GM18909 (cell line): ENCODE measurements around the gene ZNF784.

Experiments used
- ATAC-seq: cut with Tn5 transposase; IDR thresholded peaks from one replicate; pipeline ENCODE4 v1.9.1; 2021; ENCODE audit warnings: mild to moderate bottlenecking; ENCODE audit not compliant: unreplicated experiment, poor library complexity

The ZNF784 gene

DNA sequence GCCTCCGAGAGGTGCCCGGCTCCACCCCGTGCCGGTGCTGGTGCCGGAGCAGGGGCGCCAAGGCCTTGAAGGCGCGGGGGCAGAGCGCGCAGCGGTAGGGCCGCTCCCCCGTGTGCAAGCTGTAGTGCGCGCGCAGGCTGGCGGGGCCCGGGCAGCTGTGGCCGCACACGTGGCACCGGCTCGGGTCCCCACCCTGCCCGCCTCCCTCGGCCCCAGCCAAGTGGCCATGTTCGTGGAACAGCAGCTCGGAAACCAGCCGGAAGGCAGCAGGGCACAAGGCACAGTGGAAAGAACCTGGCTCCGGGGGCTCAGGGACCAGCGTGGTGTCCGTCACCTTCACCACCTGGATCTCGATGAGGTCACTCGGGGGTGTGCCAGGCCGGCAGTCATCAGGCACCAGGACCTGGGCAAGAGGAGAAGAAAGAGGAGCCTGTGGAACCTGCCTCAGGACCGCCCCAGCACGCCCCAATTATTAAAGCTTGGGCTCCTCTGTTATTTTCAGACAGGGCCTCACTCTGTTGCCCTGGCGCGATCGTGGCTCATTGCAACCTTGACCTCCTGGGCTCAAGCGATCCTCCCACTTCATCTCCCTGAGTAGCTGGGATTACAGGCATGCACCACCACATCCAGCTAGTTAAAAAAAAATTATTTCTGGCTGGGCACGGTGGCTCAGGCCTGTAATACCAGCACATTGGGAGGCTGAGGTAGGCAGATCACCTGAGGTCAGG is 2.0 kb downstream of the ZNF784 start:
- no peak for ATAC-seq

DNA sequence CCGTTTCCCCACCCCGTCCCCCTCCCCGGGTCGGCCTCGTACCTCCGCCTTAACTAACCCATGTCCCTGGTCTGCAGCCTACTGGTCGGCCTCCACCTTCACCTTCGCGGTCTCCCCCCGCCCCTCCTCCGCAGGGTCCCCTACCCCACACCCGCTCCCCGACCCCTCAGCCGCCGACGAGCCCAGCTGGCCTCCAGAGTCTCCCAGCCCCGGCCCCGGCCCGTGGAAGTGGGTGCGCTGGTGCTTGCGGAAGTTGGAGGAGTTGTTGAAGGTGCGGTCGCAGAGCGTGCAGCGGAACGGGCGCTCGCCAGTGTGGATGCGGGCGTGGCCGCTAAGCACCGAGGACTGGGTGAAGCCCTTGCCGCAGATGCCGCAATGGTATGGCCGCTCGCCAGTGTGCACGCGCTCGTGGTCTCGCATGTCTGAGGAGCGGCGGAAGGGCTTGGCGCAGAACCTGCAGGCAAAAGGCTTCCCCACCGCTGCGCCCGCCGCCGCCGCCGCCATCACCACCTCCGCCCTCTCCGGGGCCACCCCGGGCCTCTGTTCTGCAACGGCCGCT is 2.6 kb downstream of the ZNF784 start:
- ATAC-seq = no peak

DNA sequence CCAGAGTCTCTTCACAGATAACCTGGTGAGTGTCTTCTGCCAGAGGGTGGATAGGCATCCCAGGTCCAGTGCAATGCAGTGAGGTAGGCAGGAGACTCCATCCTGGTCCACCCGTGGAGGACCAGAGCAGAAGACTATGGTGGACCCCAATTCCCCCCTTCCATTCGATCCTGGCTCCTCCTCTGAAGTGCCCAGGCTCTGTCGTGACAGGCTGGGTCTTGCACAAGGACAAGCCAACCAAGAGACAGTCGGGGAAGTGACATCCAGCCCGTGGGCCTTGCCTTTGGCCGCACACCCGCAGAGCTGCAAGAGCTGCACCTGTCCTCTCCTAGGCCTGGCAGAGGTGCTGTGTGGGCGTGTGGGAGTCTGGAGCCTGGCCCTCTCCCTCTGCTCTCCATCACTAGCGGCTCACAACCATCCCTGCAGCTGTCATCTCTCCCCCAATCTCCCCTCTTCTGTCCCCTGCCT is 3.1 kb downstream of the ZNF784 start:
- ATAC-seq = no peak

DNA sequence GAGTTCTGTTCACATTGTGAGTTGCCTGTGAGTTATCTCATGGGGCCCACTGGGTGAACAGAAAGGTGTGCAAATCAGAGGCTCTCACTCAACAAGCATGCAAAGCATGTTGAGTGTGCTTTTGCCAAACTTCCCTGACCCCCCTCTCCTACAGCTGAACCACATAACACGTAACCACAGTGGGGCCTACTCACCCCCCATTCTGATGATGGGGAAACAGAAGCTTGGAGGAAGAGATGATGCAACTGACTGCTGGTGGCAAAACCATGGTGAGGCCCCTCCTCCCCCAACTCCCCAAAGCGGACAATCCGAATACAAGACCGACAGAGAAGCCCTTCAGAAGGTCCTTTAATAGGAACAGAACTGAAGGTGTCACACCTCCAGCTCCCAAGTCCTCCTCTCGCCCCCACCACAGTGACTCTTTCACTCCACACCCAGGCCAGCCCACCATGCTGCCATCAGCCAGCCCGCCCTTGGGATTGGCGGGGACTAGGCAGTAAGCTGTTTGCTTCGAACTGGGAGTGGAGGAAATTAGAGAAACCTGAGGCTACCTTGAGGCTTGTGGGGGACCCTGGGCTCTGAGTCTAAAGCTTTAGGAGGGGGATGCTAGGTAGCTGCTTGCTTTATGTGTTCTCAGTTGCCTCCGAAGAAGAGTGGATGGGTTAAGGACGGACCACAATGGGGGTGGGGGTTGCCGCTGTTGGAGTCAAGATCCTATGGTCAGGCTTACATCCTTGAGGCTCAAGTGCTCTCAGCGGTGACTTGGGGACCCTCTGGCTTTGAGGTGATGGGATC is 3.8 kb downstream of the ZNF784 start:
- no peak for ATAC-seq

DNA sequence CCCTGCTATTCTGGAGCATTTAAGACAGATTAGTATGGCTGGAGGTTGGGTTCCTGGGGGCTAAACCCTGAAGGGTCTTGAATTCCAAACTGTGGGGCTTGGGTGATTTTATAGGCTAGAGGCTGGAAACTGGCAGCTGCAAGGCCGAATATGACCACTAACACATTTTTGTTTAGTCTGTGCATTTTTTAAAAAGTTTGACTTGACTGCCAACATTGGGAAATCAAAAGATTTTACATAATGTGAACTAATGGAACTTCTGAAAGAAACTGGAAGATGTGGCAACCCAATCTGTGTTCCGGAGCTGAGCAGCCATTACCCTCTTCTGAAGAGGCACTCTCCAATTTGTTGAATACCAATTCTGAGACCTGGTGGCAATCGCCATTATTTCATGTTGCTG is 5.1 kb downstream of the ZNF784 start:
- no peak for ATAC-seq

DNA sequence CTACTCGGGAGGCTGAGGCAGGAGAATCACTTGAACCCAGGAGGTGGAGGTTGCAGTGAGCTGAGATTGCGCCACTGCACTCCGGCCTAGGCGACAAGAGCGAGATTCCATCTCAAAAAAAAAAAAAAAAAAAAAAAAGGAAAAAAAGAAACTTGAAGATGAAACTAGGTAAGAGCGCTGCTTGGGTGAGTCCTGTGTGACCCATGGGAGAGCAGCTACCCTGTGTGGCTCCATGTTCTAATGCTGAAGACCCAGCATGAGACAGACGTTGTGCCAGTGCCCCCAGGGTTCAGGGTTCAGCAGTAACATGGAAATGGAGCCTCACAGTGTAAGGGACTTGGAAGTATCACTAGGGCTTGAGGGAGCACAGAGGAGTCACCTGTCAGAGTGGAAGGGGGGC is 5.9 kb downstream of the ZNF784 start:
- ATAC-seq = no peak

DNA sequence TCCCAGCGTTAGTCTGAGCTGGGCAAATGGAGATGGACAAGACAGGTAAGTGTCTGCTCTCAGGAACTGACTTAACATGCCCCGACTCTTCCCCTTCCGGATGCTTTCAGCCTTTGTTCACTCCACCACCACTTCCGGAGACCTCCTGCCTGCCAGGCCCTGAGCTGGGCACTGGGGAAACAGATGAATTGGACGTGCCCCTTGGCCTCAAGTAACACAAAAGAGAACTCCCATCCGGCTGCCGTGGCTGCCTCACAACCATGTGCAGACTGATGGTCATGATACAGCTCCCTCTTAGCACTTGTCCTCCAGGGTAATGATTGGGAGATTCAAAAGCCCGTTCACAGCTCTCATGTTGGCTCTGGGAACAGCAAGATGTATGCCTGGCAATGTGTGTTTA is 6.9 kb downstream of the ZNF784 start:
- ATAC-seq = no peak

DNA sequence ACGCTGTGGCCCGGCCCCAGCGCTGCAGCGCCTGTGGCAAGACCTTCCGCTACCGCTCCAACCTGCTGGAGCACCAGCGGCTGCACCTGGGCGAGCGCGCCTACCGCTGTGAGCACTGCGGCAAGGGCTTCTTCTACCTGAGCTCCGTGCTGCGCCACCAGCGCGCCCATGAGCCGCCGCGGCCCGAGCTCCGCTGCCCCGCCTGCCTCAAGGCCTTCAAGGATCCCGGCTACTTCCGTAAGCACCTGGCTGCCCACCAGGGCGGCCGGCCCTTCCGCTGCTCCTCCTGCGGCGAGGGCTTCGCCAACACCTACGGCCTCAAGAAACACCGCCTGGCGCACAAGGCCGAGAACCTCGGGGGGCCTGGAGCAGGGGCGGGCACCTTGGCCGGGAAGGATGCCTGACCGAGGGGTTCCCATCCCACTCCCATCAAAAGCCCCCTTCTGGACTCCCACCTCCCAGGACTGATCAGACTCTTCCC is 7.9 kb downstream of the ZNF784 start:
- ATAC-seq = no peak

DNA sequence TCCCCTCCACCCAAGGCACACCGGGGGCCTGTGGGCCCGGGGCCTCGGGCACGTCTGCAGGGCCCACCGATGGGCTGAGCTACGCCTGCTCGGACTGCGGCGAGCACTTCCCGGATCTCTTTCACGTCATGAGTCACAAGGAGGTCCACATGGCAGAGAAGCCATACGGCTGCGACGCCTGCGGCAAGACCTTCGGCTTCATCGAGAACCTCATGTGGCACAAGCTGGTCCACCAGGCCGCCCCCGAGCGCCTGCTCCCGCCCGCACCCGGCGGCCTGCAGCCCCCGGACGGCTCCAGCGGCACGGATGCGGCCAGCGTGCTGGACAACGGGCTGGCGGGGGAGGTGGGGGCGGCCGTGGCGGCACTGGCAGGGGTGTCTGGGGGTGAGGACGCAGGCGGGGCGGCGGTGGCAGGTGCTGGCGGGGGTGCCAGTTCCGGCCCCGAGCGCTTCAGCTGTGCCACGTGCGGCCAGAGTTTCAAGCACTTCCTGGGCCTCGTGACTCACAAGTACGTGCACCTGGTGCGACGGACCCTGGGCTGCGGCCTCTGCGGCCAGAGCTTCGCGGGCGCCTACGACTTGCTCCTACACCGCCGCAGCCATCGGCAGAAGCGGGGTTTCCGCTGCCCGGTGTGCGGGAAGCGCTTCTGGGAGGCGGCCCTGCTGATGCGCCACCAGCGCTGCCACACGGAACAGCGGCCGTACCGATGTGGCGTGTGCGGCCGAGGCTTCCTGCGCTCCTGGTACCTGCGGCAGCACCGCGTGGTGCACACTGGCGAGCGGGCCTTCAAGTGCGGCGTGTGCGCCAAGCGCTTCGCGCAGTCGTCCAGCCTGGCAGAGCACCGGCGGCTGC is 8.6 kb downstream of the ZNF784 start:
- ATAC-seq = no peak

DNA sequence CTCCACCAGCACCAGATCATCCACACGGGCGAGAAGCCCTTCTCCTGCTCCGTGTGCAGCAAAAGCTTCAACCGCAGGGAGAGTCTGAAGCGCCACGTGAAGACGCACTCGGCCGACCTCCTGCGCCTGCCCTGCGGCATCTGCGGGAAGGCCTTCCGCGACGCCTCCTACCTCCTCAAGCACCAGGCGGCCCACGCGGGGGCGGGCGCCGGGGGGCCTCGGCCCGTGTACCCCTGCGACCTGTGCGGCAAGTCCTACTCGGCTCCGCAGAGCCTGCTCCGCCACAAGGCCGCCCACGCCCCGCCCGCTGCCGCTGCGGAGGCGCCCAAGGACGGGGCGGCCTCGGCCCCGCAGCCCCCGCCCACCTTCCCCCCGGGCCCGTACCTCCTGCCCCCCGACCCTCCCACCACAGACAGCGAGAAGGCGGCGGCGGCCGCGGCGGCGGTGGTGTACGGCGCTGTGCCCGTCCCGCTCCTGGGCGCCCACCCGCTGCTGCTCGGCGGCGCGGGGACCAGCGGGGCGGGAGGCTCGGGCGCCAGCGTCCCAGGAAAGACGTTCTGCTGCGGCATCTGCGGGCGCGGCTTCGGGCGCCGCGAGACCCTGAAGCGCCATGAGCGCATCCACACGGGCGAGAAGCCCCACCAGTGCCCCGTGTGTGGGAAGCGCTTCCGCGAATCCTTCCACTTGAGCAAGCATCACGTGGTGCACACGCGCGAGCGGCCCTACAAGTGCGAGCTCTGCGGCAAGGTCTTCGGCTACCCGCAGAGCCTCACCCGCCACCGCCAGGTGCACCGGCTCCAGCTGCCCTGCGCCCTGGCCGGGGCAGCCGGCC is 9.4 kb downstream of the ZNF784 start:
- ATAC-seq = no peak

DNA sequence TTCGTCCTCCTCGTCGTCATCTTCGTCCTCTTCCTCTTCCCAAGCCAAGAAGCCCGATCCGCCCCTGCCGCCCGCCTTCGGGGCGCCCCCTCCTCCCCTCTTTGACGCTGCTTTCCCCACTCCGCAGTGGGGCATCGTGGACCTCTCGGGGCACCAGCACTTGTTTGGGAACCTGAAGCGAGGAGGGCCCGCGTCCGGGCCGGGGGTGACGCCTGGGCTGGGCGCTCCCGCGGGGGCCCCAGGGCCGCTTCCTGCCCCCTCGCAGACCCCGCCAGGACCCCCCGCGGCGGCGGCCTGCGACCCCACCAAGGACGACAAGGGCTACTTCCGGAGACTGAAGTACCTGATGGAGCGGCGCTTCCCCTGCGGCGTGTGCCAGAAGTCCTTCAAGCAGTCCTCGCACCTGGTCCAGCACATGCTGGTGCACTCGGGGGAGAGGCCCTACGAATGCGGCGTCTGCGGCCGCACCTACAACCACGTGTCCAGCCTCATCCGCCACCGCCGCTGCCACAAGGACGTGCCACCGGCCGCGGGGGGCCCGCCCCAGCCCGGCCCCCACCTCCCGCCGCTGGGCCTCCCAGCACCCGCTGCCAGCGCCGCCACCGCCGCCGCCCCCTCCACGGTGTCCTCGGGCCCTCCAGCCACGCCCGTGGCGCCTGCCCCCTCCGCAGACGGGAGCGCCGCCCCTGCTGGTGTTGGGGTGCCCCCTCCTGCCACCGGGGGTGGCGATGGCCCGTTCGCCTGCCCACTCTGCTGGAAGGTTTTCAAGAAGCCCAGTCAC is 10.2 kb downstream of the ZNF784 start:
- no peak for ATAC-seq

DNA sequence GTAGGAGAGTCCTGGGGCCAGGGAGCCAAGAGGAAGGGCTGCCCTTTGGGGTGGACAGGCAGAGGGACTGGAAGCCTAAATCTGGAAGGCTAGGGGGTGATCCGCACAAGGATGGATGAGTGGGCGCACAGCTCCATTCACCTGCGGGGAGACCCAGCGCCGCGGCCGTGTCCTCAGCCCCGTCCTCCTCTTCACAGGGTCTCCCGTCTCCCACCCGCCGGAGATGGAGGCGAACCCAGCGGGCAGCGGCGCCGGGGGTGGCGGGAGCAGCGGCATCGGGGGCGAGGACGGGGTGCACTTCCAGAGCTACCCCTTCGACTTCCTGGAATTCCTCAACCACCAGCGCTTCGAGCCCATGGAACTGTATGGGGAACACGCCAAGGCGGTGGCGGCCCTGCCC is 11.0 kb downstream of the ZNF784 start:
- ATAC-seq = no peak

DNA sequence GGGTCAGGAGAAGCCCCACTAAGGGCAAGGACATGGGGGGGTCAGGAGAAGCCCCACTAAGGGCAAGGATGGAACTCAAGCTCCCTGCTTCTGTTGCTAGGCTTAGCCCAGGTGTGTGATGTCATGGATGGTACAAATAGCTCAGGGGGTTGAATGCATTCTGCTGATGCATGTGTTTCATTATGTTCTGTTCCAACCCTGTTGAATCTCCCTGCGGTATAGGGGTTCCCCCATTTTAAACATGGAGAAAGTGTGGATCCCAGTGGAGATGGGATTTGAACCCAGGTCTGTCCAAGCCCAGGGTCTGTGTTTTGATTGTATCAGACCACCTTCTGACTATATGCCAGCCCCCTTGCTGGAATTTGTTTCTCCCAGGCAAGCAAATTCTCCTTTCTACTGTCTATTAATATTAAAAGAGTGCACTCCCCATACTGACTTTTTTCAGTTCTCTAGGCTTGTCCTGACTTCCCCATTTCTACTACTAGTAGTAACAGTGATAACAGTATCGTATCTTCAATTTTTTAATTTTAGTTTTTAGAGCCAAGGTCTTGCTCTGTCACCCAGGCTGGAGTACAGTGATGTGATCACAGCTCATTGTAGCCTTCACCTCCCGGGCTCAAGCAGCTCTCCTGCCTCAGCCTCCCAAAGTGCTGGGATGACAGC is 12.3 kb downstream of the ZNF784 start:
- ATAC-seq = no peak

DNA sequence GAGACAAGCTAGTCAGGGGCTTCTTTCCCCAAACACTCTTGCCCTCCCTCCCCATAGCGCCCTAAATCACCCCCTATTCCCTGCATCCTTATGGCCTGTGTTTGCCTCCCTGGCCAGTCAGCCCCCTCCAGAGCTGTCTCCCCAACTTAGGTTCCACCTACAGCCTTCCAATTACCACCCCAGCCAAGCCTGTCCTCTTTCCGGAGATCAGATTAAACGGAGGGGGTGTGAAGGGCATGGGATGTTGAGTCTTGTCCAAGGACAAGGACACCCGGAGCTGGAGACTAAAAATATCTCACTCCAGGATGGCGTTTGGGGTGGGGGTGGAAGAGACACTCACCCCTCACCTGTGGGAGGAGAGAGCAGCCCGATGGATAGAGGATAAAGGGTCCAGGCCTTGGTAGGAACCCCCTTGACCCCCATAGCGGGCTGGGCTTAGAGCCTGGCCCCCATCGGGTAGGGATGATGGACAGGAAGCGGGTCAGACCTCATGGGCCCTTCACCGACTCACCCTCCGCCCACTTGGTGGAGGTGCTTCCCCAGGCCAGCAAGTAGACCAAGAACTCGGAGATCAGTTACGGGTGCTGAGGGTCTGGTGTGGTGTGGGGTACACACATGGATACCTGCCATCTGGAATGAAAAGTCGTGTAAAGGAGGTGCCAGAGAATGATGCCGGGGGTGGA is 12.9 kb downstream of the ZNF784 start:
- no peak for ATAC-seq

DNA sequence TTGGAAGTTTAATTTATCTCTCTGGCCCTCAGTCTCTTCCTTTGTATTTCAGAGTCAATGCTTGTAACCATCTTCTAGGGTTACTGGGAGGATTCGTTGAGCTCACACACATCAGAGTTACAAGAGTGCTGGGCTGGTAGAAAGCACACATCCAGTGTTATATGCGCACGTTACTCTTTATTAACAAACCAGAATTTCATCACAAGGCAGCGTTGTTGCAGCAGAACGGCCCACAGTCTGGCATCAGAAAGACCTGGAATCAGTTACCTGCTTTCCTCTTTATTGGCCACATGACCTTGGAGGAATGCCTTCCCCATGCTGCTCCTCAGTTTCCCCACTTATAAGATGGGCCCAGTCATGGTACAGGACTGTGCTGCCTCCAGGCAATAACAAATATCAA is 15.0 kb downstream of the ZNF784 start:
- no peak for ATAC-seq

DNA sequence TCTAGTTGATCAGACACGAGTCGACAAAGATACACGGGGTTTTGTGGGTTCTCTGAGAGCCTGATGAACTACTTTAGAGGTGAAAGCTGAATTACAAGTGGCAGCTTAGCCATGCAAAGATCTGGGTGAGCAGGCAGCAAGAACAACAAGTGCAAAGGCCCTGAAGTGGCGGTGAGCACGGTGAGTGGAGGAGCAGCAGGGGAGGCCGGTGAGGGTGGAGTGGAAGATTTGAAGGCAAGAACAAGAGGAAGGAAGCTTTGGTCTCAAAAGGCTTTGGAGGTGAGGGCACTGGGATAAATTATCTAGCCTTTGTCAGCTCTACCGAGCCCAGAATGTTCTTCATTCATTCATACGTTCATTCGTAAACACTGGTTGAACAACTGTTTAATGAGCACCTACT is 17.5 kb downstream of the ZNF784 start:
- ATAC-seq = no peak

DNA sequence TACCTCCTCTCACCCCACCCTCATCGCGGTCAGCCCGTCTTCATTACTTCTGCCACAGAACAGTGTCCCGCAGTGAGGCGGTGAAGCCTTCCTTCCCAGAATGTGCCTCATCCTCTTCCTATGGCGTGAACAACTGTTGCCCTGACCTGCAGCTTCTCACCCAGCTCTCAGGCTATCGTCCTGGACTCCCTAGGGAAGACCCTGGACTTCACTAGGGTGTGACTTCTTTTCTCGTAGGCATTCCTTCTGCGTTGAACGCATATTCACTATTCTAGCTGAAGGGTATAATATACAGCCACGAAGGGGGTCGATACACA is 17.9 kb downstream of the ZNF784 start:
- ATAC-seq = no peak
